Activated T-cell treated with anti-CD3 and anti-CD28 coated beads, Interleukin-2, amount 50 U/mL, for 24 hours (primary cell): ENCODE data around the gene ATP11A.
"Not testable (repeated sequence)": the region's sequence is repeated elsewhere in the genome, so short reads cannot be mapped to it uniquely, and the experiment has no call there.

Experiments
- DNase-seq: peaks from one replicate; pipeline ENCODE4 v3.0.0-alpha.2; 2020
- H3K27ac Mint-ChIP-seq: 2 replicates; pipeline ENCODE4 v1.8.0; 2020; ENCODE audit warnings: mild to moderate bottlenecking, mixed read lengths
- H3K27me3 Mint-ChIP-seq: 2 replicates; pipeline ENCODE4 v1.8.0; 2020; ENCODE audit warnings: mixed read lengths
- H3K36me3 Mint-ChIP-seq: 2 replicates; pipeline ENCODE4 v1.8.0; 2020; ENCODE audit warnings: low read depth, mixed read lengths
- H3K4me1 Mint-ChIP-seq: 2 replicates; pipeline ENCODE4 v1.8.0; 2020; ENCODE audit warnings: low read depth, mixed read lengths
- H3K4me3 Mint-ChIP-seq: 2 replicates; pipeline ENCODE4 v1.8.0; 2020; ENCODE audit warnings: mild to moderate bottlenecking, moderate library complexity, mixed read lengths
- H3K9me3 Mint-ChIP-seq: 2 replicates; pipeline ENCODE4 v1.8.0; 2020; ENCODE audit warnings: mixed read lengths

ATP11A gene

GRCh38 chr13:112838038-112838841, 148.4 kb downstream of the ATP11A start:
- H3K27ac Mint-ChIP-seq: no peak overlapping the region
- DNase-seq: no peak
- no peaks in the 10 kb centered on the region for H3K4me1 Mint-ChIP-seq
- H3K36me3 Mint-ChIP-seq: peaks cover 83% of the 10 kb centered on the region
- H3K27me3 Mint-ChIP-seq: no peaks in the 10 kb centered on the region
- H3K4me3 Mint-ChIP-seq: no peak overlapping the region
- H3K9me3 Mint-ChIP-seq: no peaks in the 10 kb centered on the region

- DNase-seq: no peak
- Mint-ChIP-seq H3K4me1 (no peaks in the 10 kb centered on the region), H3K27ac (no peak overlapping the region), H3K36me3 (peaks cover 84% of the 10 kb centered on the region), H3K4me3 (no peak overlapping the region), H3K27me3 (no peaks in the 10 kb centered on the region), H3K9me3 (no peaks in the 10 kb centered on the region)
Observed at GRCh38 chr13:112838842-112839117, 148.9 kb downstream of the ATP11A start.

DNA sequence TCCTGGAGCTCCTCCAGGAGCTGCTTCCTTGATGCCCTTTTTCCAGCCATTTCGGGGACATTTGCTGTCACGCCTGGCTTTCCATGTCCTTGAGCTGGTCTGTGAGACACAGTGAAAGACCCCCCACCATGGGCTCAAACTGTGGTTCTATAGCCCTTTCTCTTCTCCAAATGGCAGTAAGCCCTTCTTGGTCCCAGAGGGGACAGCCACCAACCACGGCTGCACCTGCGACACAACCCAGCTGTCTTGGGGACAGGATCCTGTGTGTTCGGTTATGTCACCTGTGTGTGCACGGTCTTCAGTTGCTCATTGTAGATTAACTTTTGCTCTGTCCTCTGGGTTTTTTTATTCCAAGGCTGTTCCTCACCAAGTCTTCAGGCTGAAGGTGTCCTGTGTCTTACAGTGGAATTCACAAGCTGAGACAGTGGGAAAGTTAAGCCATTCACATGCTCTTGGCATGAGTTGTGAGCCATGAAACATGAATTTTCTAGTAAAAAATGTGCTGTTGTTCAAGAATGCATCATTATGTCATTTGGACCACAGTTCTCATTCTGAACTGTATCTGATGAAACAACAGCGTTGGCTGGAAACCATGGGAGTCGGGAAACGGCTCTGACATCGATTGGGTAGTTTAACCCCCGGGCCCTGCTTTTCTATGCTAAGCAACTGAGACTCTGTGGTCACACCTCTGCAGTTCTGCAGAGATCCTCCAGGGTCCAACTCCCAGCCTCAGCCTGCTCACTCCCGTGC, 149.7 kb downstream of the ATP11A start:
- H3K4me1 Mint-ChIP-seq: no peaks in the 10 kb centered on the region
- no peak overlapping the region for H3K4me3 Mint-ChIP-seq
- no peak overlapping the region for H3K27ac Mint-ChIP-seq
- H3K9me3 Mint-ChIP-seq: no peaks in the 10 kb centered on the region
- DNase-seq: no peak
- peaks cover 84% of the 10 kb centered on the region for H3K36me3 Mint-ChIP-seq
- H3K27me3 Mint-ChIP-seq: no peaks in the 10 kb centered on the region

- H3K27ac Mint-ChIP-seq: no peak overlapping the region
- H3K4me3 Mint-ChIP-seq: no peak overlapping the region
- H3K9me3 Mint-ChIP-seq: no peaks in the 10 kb centered on the region
- no peak for DNase-seq
- no peaks in the 10 kb centered on the region for H3K27me3 Mint-ChIP-seq
- no peaks in the 10 kb centered on the region for H3K4me1 Mint-ChIP-seq
- H3K36me3 Mint-ChIP-seq: peaks cover 74% of the 10 kb centered on the region
Observed at GRCh38 chr13:112840472-112841302, 150.8 kb downstream of the ATP11A start.

GRCh38 chr13:112841303-112842015, 151.6 kb downstream of the ATP11A start:
- not testable (repeated sequence) for DNase-seq, H3K27me3 Mint-ChIP-seq
- peaks cover 74% of the 10 kb centered on the region for H3K36me3 Mint-ChIP-seq

GRCh38 chr13:112842343-112842856, 152.6 kb downstream of the ATP11A start:
- Mint-ChIP-seq H3K9me3 (no peaks in the 10 kb centered on the region), H3K36me3 (peaks cover 73% of the 10 kb centered on the region), H3K4me3 (no peak overlapping the region), H3K27ac (no peak overlapping the region), H3K4me1 (no peaks in the 10 kb centered on the region), H3K27me3 (no peaks in the 10 kb centered on the region)
- no peak for DNase-seq

More at GRCh38 chr13:112841303-112842015, 151.6 kb downstream of the ATP11A start:
- H3K9me3 Mint-ChIP-seq, H3K27ac Mint-ChIP-seq, H3K4me1 Mint-ChIP-seq, H3K4me3 Mint-ChIP-seq: not testable (repeated sequence)

DNA sequence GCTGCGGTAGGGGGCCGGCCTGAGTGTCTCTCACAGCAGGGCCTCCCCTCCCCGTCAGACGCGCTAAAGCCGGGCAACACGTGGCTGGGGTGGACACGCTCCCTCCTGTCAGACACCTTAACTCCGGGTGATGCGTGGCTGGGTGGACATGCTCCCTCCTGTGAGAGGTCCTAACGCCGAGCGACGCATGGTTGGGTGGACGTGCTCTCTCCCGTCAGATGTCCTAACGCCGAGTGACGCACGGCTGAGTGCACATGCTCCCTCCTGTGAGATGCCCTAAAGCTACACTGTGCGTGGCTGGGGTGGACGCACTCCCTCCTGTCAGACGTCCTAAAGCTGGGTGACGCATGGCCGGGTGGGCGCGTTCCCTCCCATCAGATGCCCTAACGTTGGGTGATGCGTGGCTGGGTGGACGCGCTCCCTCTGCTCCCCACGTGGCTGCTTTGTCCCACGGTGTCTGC, 153.1 kb downstream of the ATP11A start:
- no peak overlapping the region for H3K27ac Mint-ChIP-seq
- H3K27me3 Mint-ChIP-seq: no peaks in the 10 kb centered on the region
- no peaks in the 10 kb centered on the region for H3K4me1 Mint-ChIP-seq

DNA sequence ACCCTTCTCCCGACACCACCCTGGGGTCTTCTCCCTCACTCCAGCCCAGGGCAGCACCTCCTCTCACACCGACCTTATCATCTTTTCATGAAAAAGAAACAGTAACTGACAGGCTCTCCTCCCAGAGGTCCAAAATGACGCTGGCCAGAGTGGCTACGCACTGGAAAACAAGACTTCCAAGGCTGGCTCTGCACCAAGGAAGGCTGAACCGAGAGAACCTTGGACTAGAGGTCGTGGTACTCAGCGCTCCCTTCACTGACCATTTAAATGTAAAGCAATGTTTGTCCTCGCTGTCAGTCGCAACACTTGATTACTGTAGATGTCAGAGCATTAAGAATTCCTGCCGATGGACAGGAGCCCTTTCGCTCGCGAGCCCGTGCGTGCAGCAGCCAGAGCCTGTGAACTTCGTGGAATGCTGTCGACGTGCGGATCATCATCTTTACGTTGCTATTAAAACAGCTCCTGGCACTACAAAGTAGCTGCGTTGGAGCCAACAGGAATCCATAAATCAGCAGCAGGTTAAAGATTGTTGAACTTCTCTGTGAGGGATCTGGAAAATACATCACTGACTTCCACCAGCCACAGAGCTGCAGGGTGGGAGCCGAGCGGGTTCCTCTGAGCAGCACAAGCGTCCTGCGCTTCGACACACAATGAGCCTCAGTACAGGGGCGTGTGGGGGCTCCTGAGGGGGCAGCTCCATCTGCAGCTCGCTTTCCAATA, 153.7 kb downstream of the ATP11A start:
- peaks cover 4% of the 10 kb centered on the region for H3K4me1 Mint-ChIP-seq

More for the DNA sequence above, 153.1 kb downstream of the ATP11A start:
- no peak overlapping the region for H3K4me3 Mint-ChIP-seq
- no peak for DNase-seq
- no peaks in the 10 kb centered on the region for H3K9me3 Mint-ChIP-seq
- peaks cover 73% of the 10 kb centered on the region for H3K36me3 Mint-ChIP-seq

DNA sequence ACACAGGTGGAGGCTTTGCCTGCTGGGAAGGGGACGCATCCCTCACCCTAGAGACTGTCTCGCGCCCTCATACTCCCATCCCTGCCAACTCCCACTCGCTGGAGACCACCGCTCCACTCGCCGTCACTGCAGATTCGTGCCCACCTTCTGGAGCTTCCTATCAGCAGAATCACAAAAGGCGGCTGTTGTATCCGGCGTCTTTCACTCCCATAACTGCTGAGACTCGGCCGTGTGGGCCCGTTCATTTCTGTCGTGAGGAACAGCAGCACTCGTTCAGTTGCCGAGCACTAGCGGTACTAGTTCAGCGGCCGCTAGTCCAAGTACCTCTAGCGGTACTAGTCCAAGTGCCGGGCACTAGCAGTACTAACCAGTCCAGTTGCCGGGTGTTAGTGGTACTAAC, 154.6 kb downstream of the ATP11A start:
- H3K4me3 Mint-ChIP-seq: no peak overlapping the region
- H3K27me3 Mint-ChIP-seq: no peaks in the 10 kb centered on the region
- no peak for DNase-seq
- H3K9me3 Mint-ChIP-seq: no peaks in the 10 kb centered on the region
- peaks cover 66% of the 10 kb centered on the region for H3K36me3 Mint-ChIP-seq
- H3K4me1 Mint-ChIP-seq: peaks cover 11% of the 10 kb centered on the region
- no peak overlapping the region for H3K27ac Mint-ChIP-seq

More for the DNA sequence above, 153.7 kb downstream of the ATP11A start:
- Mint-ChIP-seq H3K9me3 (no peaks in the 10 kb centered on the region), H3K4me3 (no peak overlapping the region), H3K27ac (no peak overlapping the region), H3K36me3 (peaks cover 71% of the 10 kb centered on the region), H3K27me3 (no peaks in the 10 kb centered on the region)
- no peak for DNase-seq

- Mint-ChIP-seq H3K4me1 (peaks cover 14% of the 10 kb centered on the region), H3K4me3 (no peak overlapping the region), H3K9me3 (no peaks in the 10 kb centered on the region), H3K27ac (no peak overlapping the region), H3K36me3 (peaks cover 67% of the 10 kb centered on the region), H3K27me3 (no peaks in the 10 kb centered on the region)
- no peak for DNase-seq
Observed at GRCh38 chr13:112844879-112845278, 155.0 kb downstream of the ATP11A start.

GRCh38 chr13:112845511-112846144, 155.8 kb downstream of the ATP11A start:
- peaks cover 14% of the 10 kb centered on the region for H3K4me1 Mint-ChIP-seq
- peaks cover 71% of the 10 kb centered on the region for H3K36me3 Mint-ChIP-seq
- no peak overlapping the region for H3K4me3 Mint-ChIP-seq
- no peaks in the 10 kb centered on the region for H3K9me3 Mint-ChIP-seq
- DNase-seq: no peak
- no peaks in the 10 kb centered on the region for H3K27me3 Mint-ChIP-seq
- no peak overlapping the region for H3K27ac Mint-ChIP-seq

DNA sequence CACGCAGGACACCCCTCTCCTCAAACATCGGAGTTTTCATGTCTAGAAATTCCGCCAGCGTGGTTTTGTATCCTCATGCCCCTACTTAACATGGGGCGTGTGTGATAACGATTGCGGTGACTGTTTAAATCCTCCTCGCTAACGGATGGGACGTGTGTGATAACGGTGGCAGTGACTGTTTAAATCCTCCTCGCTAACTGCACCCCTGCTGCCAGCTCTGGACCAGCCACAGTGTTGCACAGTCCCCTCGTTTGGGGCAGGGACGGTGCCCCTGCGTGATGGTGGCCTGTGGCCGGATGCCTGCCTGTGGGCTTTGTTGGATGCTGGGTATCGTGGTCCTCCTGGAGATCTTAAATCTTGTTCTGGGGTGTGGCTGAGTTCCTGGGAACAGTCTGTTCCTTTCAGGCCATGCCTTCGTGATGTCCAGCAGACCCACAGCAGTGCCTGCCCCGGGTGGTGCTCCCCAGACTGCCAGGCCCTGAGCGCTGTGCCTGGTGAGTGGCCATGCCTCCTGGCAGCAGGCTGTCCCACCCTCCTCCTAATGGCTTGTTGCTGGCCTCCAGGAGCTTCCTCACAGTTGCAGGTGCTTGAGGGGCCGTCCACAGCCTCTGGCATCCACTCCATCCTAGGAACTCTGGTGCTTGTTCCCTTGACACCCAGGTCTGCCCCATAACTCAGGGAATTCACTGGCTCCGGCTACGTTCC, 156.7 kb downstream of the ATP11A start:
- H3K4me3 Mint-ChIP-seq: no peak overlapping the region
- peaks cover 14% of the 10 kb centered on the region for H3K4me1 Mint-ChIP-seq
- H3K27me3 Mint-ChIP-seq: no peaks in the 10 kb centered on the region
- H3K27ac Mint-ChIP-seq: no peak overlapping the region
- H3K36me3 Mint-ChIP-seq: peaks cover 78% of the 10 kb centered on the region
- no peak for DNase-seq
- no peaks in the 10 kb centered on the region for H3K9me3 Mint-ChIP-seq

GRCh38 chr13:112849500-112849899, 159.7 kb downstream of the ATP11A start:
- Mint-ChIP-seq H3K27me3 (no peaks in the 10 kb centered on the region), H3K4me1 (peaks cover 14% of the 10 kb centered on the region), H3K4me3 (no peak overlapping the region), H3K27ac (no peak overlapping the region), H3K9me3 (no peaks in the 10 kb centered on the region), H3K36me3 (peaks cover 76% of the 10 kb centered on the region)
- no peak for DNase-seq
